Urinary bladder (tissue), 4 donors: ENCODE data around the gene PHF14. TPM values are rescaled to one million over a fixed set of nuclear protein-coding genes. Genes with fewer than 3 reads are reported as not detected.

Experiments used
- DNase-seq: peaks from one replicate; pipeline ENCODE4 v3.0.0-alpha.2; 2015; ENCODE audit errors: extremely low spot score
- H3K27ac ChIP-seq: one replicate; pipeline ENCODE4 v1.5.1; 2013; ENCODE audit warnings: low read depth, mild to moderate bottlenecking, moderate library complexity
- H3K36me3 ChIP-seq: one replicate; pipeline ENCODE4 v1.6.1; 2013; ENCODE audit warnings: mild to moderate bottlenecking, moderate library complexity; ENCODE audit not compliant: insufficient read depth
- H3K4me1 ChIP-seq: one replicate; pipeline ENCODE4 v1.6.1; 2013; ENCODE audit warnings: mild to moderate bottlenecking, moderate library complexity; ENCODE audit not compliant: insufficient read depth
- H3K4me3 ChIP-seq: one replicate; pipeline ENCODE4 v1.5.1; 2013; ENCODE audit warnings: low read depth, low read length
- WGBS: extraction: QIAGEN DNeasy Blood & Tissue Kit; methylation state at CpG from one replicate; pipeline ENCODE4 v1.1.7; 2013; 5-methylcytosine and 5-hydroxymethylcytosine counted together
- polyA plus RNA-seq: library from polyadenylated mRNA; stranded (reverse); fragments of 200-250 nt; gene quantifications from one replicate; pipeline ENCODE4 v1.2.3, GENCODE V29; 2013
- total RNA-seq: library from RNA; depleted of rRNA; stranded (reverse); fragments of >200 nt; gene quantifications from one replicate; pipeline ENCODE4 v1.2.3, GENCODE V29; 2014
- donor health status: healthy with polysubstance abuse.
- donor health status: healthy.

The PHF14 gene
- total and polyA plus RNA-seq, 2 donors = 17.4 to 169 TPM

- DNase-seq = no peak
- Histone ChIP-seq H3K27ac (no peak overlapping the region), H3K4me3 (no peak overlapping the region), H3K36me3 (no peaks in the 10 kb centered on the region), H3K4me1 (no peaks in the 10 kb centered on the region)
- WGBS = 78% methylated on average over 10 of the region's 10 CpGs
Observed at GRCh38 chr7:11181590-11181989, 207.9 kb downstream of the PHF14 start.

- WGBS = 70% methylated on average over 1 of the region's 1 CpG
- Histone ChIP-seq H3K4me3 (no peak overlapping the region), H3K27ac (no peak overlapping the region), H3K36me3 (no peaks in the 10 kb centered on the region), H3K4me1 (no peaks in the 10 kb centered on the region)
- no peak for DNase-seq
Observed at GRCh38 chr7:11182736-11183135, 209.1 kb downstream of the PHF14 start.

GRCh38 chr7:11185179-11185815 is 211.6 kb downstream of the PHF14 start:
- WGBS = 68% methylated on average over 4 of the region's 4 CpGs
- no peak for DNase-seq
- Histone ChIP-seq H3K36me3 (no peaks in the 10 kb centered on the region), H3K4me1 (no peaks in the 10 kb centered on the region), H3K27ac (no peak overlapping the region), H3K4me3 (no peak overlapping the region)

GRCh38 chr7:11188529-11189310 is 215.0 kb downstream of the PHF14 start:
- DNase-seq = no peak
- H3K4me3 ChIP-seq = no peak overlapping the region

GRCh38 chr7:11191081-11191480 is 217.4 kb downstream of the PHF14 start:
- 48% methylated on average over 3 of the region's 3 CpGs for WGBS
- H3K27ac ChIP-seq = no peak overlapping the region
- DNase-seq = no peak
- no peaks in the 10 kb centered on the region for H3K4me1 ChIP-seq
- no peak overlapping the region for H3K4me3 ChIP-seq
- H3K36me3 ChIP-seq = no peaks in the 10 kb centered on the region

More at GRCh38 chr7:11188529-11189310, 215.0 kb downstream of the PHF14 start:
- 80% methylated on average over 8 of the region's 8 CpGs for WGBS
- H3K4me1 ChIP-seq = no peaks in the 10 kb centered on the region
- no peak overlapping the region for H3K27ac ChIP-seq
- H3K36me3 ChIP-seq = no peaks in the 10 kb centered on the region

GRCh38 chr7:11191574-11192220 is 218.0 kb downstream of the PHF14 start:
- no peak overlapping the region for H3K4me3 ChIP-seq
- no peak overlapping the region for H3K27ac ChIP-seq
- H3K36me3 ChIP-seq = no peaks in the 10 kb centered on the region
- 43% methylated on average over 4 of the region's 4 CpGs for WGBS
- H3K4me1 ChIP-seq = no peaks in the 10 kb centered on the region
- no peak for DNase-seq

GRCh38 chr7:11192506-11192905 is 218.8 kb downstream of the PHF14 start:
- Histone ChIP-seq H3K27ac (no peak overlapping the region), H3K4me1 (no peaks in the 10 kb centered on the region), H3K36me3 (no peaks in the 10 kb centered on the region), H3K4me3 (no peak overlapping the region)
- DNase-seq = no peak
- WGBS = 50% methylated on average over 5 of the region's 5 CpGs

- DNase-seq = no peak
- H3K27ac ChIP-seq = no peak overlapping the region
- WGBS = 17% methylated on average over 17 of the region's 17 CpGs
- no peaks in the 10 kb centered on the region for H3K4me1 ChIP-seq
- H3K4me3 ChIP-seq = peak overlapping the region; percentile 4
- no peaks in the 10 kb centered on the region for H3K36me3 ChIP-seq
Observed at GRCh38 chr7:11193131-11193867, 219.6 kb downstream of the PHF14 start.

- H3K27ac ChIP-seq = no peak overlapping the region
- H3K4me3 ChIP-seq = no peak overlapping the region
- 76% methylated on average over 2 of the region's 2 CpGs for WGBS
Observed at GRCh38 chr7:11193888-11194287, 220.2 kb downstream of the PHF14 start.

GRCh38 chr7:11194492-11194891 is 220.8 kb downstream of the PHF14 start:
- DNase-seq = no peak
- H3K36me3 ChIP-seq = no peaks in the 10 kb centered on the region
- H3K4me3 ChIP-seq = no peak overlapping the region
- no peak overlapping the region for H3K27ac ChIP-seq
- WGBS = 82% methylated on average over 3 of the region's 3 CpGs
- H3K4me1 ChIP-seq = no peaks in the 10 kb centered on the region

More at GRCh38 chr7:11193888-11194287, 220.2 kb downstream of the PHF14 start:
- no peaks in the 10 kb centered on the region for H3K36me3 ChIP-seq
- DNase-seq = no peak
- H3K4me1 ChIP-seq = no peaks in the 10 kb centered on the region

GRCh38 chr7:11195502-11195901 is 221.8 kb downstream of the PHF14 start:
- no peak overlapping the region for H3K27ac ChIP-seq
- H3K36me3 ChIP-seq = no peaks in the 10 kb centered on the region
- no peaks in the 10 kb centered on the region for H3K4me1 ChIP-seq
- 74% methylated on average over 3 of the region's 3 CpGs for WGBS
- DNase-seq = no peak
- no peak overlapping the region for H3K4me3 ChIP-seq

- H3K4me1 ChIP-seq = no peaks in the 10 kb centered on the region
- no peaks in the 10 kb centered on the region for H3K36me3 ChIP-seq
- H3K4me3 ChIP-seq = no peak overlapping the region
- 97% methylated on average over 3 of the region's 3 CpGs for WGBS
- H3K27ac ChIP-seq = no peak overlapping the region
- no peak for DNase-seq
Observed at GRCh38 chr7:11196143-11196542, 222.5 kb downstream of the PHF14 start.

GRCh38 chr7:11203224-11203623 is 229.6 kb downstream of the PHF14 start:
- no peak overlapping the region for H3K27ac ChIP-seq
- WGBS = 60% methylated on average over 1 of the region's 1 CpG
- DNase-seq = no peak
- H3K4me1 ChIP-seq = no peaks in the 10 kb centered on the region
- no peak overlapping the region for H3K4me3 ChIP-seq
- H3K36me3 ChIP-seq = no peaks in the 10 kb centered on the region
